HUES48 (cell line): ENCODE data around the gene FKBP11.
"Not testable (repeated sequence)": the region's sequence is repeated elsewhere in the genome, so short reads cannot be mapped to it uniquely, and the experiment has no call there.

Experiments used
- H3K27ac ChIP-seq: one replicate; pipeline ENCODE4 v1.7.0; 2013; ENCODE audit warnings: low read depth, low read length, inconsistent platforms
- H3K27me3 ChIP-seq: 2 replicates; pipeline ENCODE4 v1.6.1; 2013; ENCODE audit warnings: mild to moderate bottlenecking, low read length; ENCODE audit not compliant: control insufficient read depth, insufficient read depth
- H3K36me3 ChIP-seq: 2 replicates; pipeline ENCODE4 v1.6.1; 2013; ENCODE audit warnings: low read length; ENCODE audit not compliant: control insufficient read depth, insufficient read depth
- H3K4me1 ChIP-seq: 2 replicates; pipeline ENCODE4 v1.6.1; 2013; ENCODE audit warnings: mild to moderate bottlenecking, low read length; ENCODE audit not compliant: control insufficient read depth, insufficient read depth
- H3K4me3 ChIP-seq: 2 replicates; pipeline ENCODE4 v1.5.1; 2013; ENCODE audit warnings: mild to moderate bottlenecking, low read depth, low read length
- H3K9ac ChIP-seq: 2 replicates; pipeline ENCODE4 v1.6.1; 2013; ENCODE audit warnings: mild to moderate bottlenecking, low read depth, low read length, moderate library complexity
- H3K9me3 ChIP-seq: 2 replicates; pipeline ENCODE4 v1.6.1; 2013; ENCODE audit warnings: low read length; ENCODE audit not compliant: control insufficient read depth, insufficient read depth

The FKBP11 gene

GRCh38 chr12:48881686-48882314 is 43.5 kb downstream of the FKBP11 start:
- Histone ChIP-seq H3K27ac (peak overlapping the region; percentile 88), H3K36me3 (no peaks in the 10 kb centered on the region), H3K9ac (no peak overlapping the region), H3K4me1 (peaks cover 27% of the 10 kb centered on the region), H3K27me3 (no peaks in the 10 kb centered on the region), H3K9me3 (no peaks in the 10 kb centered on the region), H3K4me3 (peak overlapping the region; percentile 43)

DNA sequence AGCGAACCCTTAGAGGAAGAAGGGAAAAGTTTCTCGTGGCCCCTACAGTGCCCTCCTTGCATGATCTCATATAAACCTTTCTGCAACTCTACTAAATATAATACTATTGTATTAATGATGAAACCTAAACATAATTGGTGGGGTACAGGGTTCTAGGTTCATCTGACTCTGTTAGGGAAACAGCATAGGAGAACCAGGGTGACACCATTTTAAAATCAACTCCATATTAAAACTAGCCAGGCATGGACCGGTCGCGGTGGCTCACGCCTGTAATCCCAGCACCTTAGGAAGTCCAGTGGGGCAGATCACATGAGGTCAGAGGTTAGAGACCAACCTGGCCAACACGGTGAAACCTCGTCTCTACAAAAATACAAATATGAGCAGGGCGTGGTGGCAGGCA is 44.6 kb downstream of the FKBP11 start:
- no peak overlapping the region for H3K27ac ChIP-seq
- no peaks in the 10 kb centered on the region for H3K27me3 ChIP-seq
- no peak overlapping the region for H3K4me3 ChIP-seq
- H3K9ac ChIP-seq: no peak overlapping the region
- H3K4me1 ChIP-seq: peaks cover 27% of the 10 kb centered on the region
- H3K9me3 ChIP-seq: no peaks in the 10 kb centered on the region
- no peaks in the 10 kb centered on the region for H3K36me3 ChIP-seq

GRCh38 chr12:48878548-48878947 is 46.7 kb downstream of the FKBP11 start:
- no peaks in the 10 kb centered on the region for H3K36me3 ChIP-seq
- H3K9ac ChIP-seq: no peak overlapping the region
- no peak overlapping the region for H3K27ac ChIP-seq
- no peaks in the 10 kb centered on the region for H3K9me3 ChIP-seq
- H3K4me3 ChIP-seq: no peak overlapping the region
- no peaks in the 10 kb centered on the region for H3K27me3 ChIP-seq
- H3K4me1 ChIP-seq: peaks cover 19% of the 10 kb centered on the region

DNA sequence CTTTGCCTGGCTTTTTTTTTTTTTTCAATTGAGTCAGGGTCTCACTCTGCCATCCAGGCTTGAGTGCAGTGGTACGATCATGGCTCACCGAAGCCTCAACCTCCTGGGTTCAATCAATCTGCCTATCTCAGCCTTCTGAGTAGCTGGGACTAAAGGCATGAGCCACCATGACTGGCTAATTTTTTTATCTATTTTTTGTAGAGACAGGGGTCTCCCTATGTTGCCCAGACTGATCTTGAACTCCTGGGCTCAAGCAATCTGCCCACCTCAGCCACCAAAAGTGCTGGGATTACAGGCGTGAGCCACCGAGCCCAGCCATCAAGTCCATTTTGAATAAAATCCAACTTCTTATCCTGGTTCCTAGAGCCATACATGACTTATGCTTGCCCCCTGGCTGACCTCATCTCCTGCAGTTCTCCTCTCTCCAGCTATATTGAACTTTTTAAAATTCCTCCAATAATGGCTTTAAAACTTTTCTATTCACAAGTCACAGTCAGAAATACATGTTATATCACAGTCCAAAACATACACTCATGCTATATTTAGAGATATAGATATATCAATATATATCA is 49.3 kb downstream of the FKBP11 start:
- H3K9ac ChIP-seq: no peak overlapping the region

DNA sequence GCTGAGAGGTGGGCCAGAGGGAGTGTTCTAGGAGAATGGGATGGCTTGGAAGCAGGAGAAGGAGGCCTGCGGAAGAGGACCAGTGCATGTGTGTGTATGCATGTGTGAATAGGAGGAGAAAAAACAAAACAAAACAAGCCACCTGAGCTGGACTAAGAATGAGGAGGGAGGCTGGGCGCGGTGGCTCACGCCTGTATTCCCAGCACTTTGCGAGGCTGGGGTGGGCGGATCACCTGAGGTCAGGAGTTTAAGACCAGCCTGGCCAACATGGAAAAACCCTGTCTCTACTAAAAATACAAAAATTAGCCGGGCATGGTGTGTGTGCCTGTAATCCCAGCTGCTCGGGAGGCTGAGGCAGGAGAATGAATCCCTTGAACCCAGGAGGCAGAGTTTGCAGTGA is 51.8 kb downstream of the FKBP11 start:
- H3K9ac ChIP-seq, H3K36me3 ChIP-seq, H3K9me3 ChIP-seq, H3K4me1 ChIP-seq, H3K27ac ChIP-seq, H3K27me3 ChIP-seq, H3K4me3 ChIP-seq: not testable (repeated sequence)

More for the DNA sequence above, 49.3 kb downstream of the FKBP11 start:
- no peaks in the 10 kb centered on the region for H3K27me3 ChIP-seq
- H3K9me3 ChIP-seq: no peaks in the 10 kb centered on the region
- H3K4me1 ChIP-seq: no peaks in the 10 kb centered on the region
- no peak overlapping the region for H3K4me3 ChIP-seq
- H3K36me3 ChIP-seq: no peaks in the 10 kb centered on the region
- H3K27ac ChIP-seq: no peak overlapping the region

DNA sequence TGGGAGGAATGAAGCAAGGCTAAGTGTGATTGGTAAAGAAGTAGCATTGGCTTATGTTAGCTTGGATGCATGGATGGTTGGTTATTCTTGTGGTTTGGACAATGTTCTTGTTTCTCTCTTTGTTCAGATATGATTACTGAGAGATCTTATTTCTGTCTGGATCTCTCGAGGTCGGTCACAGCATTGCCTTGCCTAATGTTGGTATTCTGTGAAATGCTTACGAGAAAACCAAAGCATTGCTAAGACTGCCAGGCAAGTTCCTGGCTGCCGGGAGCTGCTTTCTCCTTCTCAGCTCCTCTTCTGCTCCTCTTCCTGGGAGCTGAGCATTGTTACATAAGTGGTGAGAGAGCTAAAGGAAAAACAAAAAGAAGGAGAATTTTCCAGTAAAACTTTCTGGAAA is 52.2 kb downstream of the FKBP11 start:
- no peak overlapping the region for H3K27ac ChIP-seq
- H3K27me3 ChIP-seq: no peaks in the 10 kb centered on the region
- H3K4me1 ChIP-seq: no peaks in the 10 kb centered on the region
- no peak overlapping the region for H3K9ac ChIP-seq
- no peaks in the 10 kb centered on the region for H3K36me3 ChIP-seq
- H3K4me3 ChIP-seq: no peak overlapping the region
- no peaks in the 10 kb centered on the region for H3K9me3 ChIP-seq
